GM10248 (cell line): ENCODE data around the gene TMEM69.
"Not testable (repeated sequence)": the region's sequence is repeated elsewhere in the genome, so short reads cannot be mapped to it uniquely, and the experiment has no call there.

Source experiments
- CTCF ChIA-PET: fragments of 300-600 bp; sonication (Branson Sonifier 250); formaldehyde crosslinking; extraction: SDS; loops from one replicate; lab custom pipeline; 2021; ENCODE audit warnings: antibody characterized with exemption; lab: Yijun Ruan, JAX
- POLR2A ChIA-PET: fragments of 350-650 bp; sonication (Branson Sonifier 250); formaldehyde crosslinking; extraction: SDS; loops from one replicate; lab custom pipeline; 2020; ENCODE audit warnings: antibody characterized with exemption; lab: Yijun Ruan, JAX
- DNase-seq: peaks from one replicate; pipeline ENCODE4 v3.0.0; 2012; ENCODE audit errors: extremely low spot score
- TF ChIP-seq, protein P1 (sequence below): IDR thresholded peaks from 2 replicates; pipeline ENCODE4 v1.5.1; 2012; ENCODE audit warnings: mild to moderate bottlenecking, low read depth; ENCODE audit errors: extremely low read depth, missing control alignments, control extremely low read depth

The TMEM69 gene

DNA sequence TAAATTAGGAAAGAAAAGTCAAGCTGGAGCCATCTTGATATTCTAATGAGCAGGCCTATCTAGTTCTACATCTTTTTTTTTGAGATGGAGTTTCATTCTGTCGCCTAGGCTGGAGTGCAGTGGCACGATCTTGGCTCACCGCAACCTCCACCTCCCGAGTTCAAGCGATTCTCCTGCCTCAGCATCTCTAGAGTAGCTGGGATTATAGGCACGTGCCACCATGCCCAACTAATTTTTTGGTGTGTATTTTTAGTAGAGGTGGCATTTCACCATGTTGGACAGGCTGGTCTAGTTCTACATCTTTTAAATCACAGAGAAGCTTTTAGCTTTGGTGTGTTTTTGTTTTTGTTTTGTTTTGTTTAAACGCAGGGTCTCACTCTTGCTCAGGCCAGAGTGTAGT, 6.8 kb downstream of the TMEM69 start:
- TF ChIP-seq, protein P1, sequence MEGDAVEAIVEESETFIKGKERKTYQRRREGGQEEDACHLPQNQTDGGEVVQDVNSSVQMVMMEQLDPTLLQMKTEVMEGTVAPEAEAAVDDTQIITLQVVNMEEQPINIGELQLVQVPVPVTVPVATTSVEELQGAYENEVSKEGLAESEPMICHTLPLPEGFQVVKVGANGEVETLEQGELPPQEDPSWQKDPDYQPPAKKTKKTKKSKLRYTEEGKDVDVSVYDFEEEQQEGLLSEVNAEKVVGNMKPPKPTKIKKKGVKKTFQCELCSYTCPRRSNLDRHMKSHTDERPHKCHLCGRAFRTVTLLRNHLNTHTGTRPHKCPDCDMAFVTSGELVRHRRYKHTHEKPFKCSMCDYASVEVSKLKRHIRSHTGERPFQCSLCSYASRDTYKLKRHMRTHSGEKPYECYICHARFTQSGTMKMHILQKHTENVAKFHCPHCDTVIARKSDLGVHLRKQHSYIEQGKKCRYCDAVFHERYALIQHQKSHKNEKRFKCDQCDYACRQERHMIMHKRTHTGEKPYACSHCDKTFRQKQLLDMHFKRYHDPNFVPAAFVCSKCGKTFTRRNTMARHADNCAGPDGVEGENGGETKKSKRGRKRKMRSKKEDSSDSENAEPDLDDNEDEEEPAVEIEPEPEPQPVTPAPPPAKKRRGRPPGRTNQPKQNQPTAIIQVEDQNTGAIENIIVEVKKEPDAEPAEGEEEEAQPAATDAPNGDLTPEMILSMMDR: no peak
- ChIA-PET POLR2A (no interaction called here), CTCF (interaction anchor here (1.1 kb wide), 1 partner anchor 53 kb away, joined by 3 read pairs; no protein-coding TSS in a partner anchor)
- no peak for DNase-seq

- DNase-seq: no peak
- POLR2A ChIA-PET: interaction anchor here (0.6 kb wide), 1 partner anchor 508 kb away, joined by 4 read pairs; no protein-coding TSS in a partner anchor
- TF ChIP-seq, protein P1: no peak
- CTCF ChIA-PET: interaction anchor here (1.0 to 1.8 kb wide), 4 partner anchors 9 to 16 kb away, joined by 3 to 6 read pairs (median 4); partner anchors contain the start of gene TMEM69
Measured at GRCh38 chr1:45704637-45705036, 16.7 kb downstream of the TMEM69 start.

GRCh38 chr1:45713711-45714110, 25.7 kb downstream of the TMEM69 start:
- ChIA-PET POLR2A (no interaction called here), CTCF (interaction anchor here (1.4 kb wide), 1 partner anchor 9 kb away, joined by 3 read pairs; no protein-coding TSS in a partner anchor)
- no peak for DNase-seq
- TF ChIP-seq, protein P1: no peak

DNA sequence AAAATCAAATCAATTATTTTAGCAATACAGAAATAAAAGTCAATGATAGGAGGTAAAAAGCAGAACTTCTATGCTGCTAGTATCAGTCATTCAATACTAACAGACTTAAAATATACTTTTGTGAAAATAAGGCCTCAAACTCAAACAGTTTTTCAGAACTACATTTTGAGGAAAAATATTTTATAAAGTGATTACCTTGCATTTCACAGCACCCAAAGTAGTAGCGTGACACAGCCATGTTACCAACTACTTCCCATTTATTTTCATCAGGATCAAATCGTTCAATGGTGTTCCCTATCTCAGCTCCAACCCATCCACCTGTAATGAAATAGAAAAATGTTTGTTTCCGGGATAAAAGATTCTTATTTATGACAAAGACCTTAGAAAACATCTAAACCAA, 28.7 kb downstream of the TMEM69 start:
- ChIA-PET POLR2A (no interaction called here), CTCF (no interaction called here)
- TF ChIP-seq, protein P1: no peak
- DNase-seq: no peak

GRCh38 chr1:45717386-45717785, 29.4 kb downstream of the TMEM69 start:
- DNase-seq, POLR2A ChIA-PET: not testable (repeated sequence)
- CTCF ChIA-PET: interaction anchor here (1.3 kb wide), 1 partner anchor 26 kb away, joined by 4 read pairs; no protein-coding TSS in a partner anchor

DNA sequence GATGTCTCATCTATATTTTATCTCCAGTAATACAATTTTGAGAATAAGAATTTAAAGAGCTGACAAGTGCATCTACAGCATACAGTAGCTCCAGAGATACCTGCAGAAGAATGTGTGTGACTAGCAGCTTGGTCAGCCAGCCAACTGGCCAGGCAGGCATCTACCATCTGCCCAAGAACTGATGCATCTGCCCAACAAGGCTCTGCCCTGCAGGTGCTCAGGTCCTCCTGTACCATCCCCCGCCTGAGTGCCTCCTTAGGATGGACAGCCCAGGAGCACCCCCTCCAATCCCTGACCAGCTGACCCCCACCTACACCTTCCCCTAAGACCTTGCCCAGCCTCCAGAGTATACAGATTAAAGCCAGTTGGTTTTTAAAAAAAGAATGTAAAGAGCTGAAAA, 30.3 kb downstream of the TMEM69 start:
- CTCF ChIA-PET: interaction anchor here (1.0 to 1.8 kb wide), 3 partner anchors 9 to 25 kb away, joined by 3 to 6 read pairs (median 4); no protein-coding TSS in a partner anchor
- POLR2A ChIA-PET: no interaction called here

DNA sequence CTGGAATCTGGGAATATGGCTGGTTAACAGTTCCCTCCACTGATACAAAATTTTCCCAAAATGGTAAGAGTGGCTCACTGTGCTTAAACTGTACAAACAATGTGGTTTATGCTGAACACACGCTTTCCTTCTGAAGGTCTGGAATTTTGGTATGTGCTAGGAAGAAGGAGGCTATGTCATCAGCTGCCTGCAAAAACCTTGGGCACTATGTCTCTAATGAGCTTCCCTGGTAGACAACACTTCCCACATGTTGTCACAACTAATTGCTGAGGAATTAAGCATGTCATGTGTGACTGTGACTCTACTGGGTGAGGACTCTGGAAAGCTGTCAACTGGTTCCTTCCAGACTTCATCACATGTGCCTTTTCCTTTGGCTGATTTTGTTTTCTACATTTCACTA, 33.2 kb downstream of the TMEM69 start:
- no peak for DNase-seq
- POLR2A ChIA-PET: no interaction called here
- CTCF ChIA-PET: interaction anchor here (1.0 kb wide), 1 partner anchor 10 kb away, joined by 3 read pairs; no protein-coding TSS in a partner anchor
- TF ChIP-seq, protein P1: no peak

More for the DNA sequence above, 30.3 kb downstream of the TMEM69 start:
- no peak for DNase-seq
- TF ChIP-seq, protein P1: no peak
